ENCODE measurements around the gene OCEL1. TPM values are rescaled to one million over a fixed set of nuclear protein-coding genes. Genes with fewer than 3 reads are reported as not detected.
A peak's percentile ranks its signal among the peaks of the same experiment; 100 is the strongest.

The OCEL1 gene
- total and polyA plus RNA-seq, 5 experiments from 2014 or later, result 21.9 to 52.4 (median 40.1) TPM

DNA sequence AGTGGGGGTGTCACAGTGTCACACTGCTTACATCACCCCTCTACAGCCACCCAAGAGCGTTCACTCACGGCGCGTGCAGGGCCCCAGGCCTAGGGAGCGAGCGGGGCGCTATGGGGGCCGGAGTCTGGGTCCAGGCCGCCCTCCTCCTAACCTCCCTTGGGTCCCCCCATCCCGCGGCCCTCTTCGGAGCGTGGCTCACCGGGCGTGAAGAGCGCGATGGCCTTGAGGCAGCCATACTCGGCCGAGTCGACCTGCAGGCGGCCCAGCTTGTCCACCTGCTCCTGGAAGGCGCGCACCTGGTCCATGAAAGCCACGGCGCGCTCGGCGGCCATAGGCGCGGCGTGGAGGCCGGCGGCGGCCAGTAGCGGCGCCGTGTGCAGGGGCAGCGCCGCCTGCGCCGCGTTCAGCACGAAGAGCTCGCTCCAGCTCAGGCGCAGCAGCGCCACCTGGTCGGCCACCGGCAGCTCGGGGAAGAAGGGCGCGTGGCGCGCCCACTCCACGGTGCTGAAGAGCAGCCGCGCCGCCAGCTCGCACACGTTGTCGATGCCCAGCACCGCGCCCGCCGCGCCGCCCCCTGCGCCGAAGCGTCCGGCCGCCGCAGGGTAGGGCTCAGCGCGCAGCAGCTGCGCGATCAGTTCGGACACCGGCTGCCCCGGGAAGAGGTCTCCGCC is 9.4 kb downstream of the OCEL1 start:
- peak overlapping the region in 2 of 10 donors; percentile 27 to 74 for H3K27ac Mint-ChIP-seq
- H3K4me1 Mint-ChIP-seq, result peaks cover 7 to 15% (median 14%) of the 10 kb centered on the region in 4 donors
- DNase-seq (peak; percentile 58 to 85 (median 72)), ATAC-seq (peak; percentile 94 to 97)
- POLR2A ChIA-PET, result interaction anchor here (0.5 to 2.6 kb wide), 10 partner anchors 9 to 161 kb away, joined by 3 to 30 read pairs (median 8); partner anchors contain the start of genes BABAM1, MYO9B, NR2F6 and OCEL1
- peaks cover 0 to 11% (median 0%) of the 10 kb centered on the region in 3 donors for H3K36me3 Mint-ChIP-seq
- no peaks in the 10 kb centered on the region for H3K9me3 Mint-ChIP-seq
- peak overlapping the region; percentile 67 to 88 (median 80) for H3K4me3 Mint-ChIP-seq
- H3K27me3 Mint-ChIP-seq, result no peaks in the 10 kb centered on the region

DNA sequence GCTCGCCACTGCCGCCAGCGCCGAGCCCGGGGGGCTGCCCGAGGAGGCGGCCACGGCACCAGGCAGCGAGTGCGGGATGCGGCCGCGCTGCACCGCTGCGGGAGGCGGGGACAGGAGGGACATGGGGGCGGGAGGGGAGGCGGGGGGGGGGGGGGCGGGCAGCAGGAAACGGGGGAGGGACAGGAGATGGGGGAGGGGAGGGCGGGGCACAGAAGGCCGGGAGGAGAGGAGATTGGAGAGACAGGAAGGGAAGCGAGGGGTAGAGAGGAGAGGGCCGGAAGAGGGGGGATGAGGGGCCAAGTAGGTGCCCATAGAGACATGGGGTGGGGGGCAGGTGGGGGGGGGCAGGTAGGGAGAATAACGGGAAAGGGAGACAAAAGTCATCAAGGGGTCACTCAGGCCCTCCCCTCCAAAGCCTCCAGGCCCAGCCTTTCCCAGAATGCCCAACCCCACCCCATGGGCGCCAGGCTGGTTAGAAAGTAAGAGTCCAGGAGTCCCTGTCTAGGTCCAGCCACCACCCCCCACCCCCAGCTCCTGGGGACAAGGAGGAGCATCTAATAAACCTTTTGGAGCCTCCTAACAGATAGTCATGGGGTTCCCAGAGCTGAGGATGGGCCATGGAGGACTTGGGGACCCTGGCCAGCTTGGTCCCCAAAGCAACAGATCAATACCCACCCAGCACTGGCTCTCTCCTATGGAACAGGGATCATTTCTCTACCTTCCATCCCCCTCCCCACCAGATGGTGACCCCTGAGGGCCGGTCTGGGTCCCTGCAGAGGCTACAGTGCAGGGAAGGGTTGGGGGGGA is 10.1 kb downstream of the OCEL1 start:
- peak overlapping the region in 1 of 10 donors; percentile 36 for H3K27ac Mint-ChIP-seq
- peaks cover 0 to 7% (median 0%) of the 10 kb centered on the region in 3 donors for H3K36me3 Mint-ChIP-seq
- peak overlapping the region in 9 of 10 donors; percentile 22 to 88 (median 50) for H3K4me3 Mint-ChIP-seq
- no peaks in the 10 kb centered on the region for H3K9me3 Mint-ChIP-seq
- no peaks in the 10 kb centered on the region for H3K27me3 Mint-ChIP-seq
- ATAC-seq (peak in 1 of 2 donors; percentile 46), DNase-seq (peak in 1 of 10 donors; percentile 23)
- POLR2A ChIA-PET, result interaction anchor here (0.6 to 2.6 kb wide), 11 partner anchors 9 to 180 kb away, joined by 3 to 30 read pairs (median 6); partner anchors contain the start of genes BABAM1, MYO9B, NR2F6 and OCEL1
- peaks cover 9 to 15% (median 14%) of the 10 kb centered on the region in 4 donors for H3K4me1 Mint-ChIP-seq

DNA sequence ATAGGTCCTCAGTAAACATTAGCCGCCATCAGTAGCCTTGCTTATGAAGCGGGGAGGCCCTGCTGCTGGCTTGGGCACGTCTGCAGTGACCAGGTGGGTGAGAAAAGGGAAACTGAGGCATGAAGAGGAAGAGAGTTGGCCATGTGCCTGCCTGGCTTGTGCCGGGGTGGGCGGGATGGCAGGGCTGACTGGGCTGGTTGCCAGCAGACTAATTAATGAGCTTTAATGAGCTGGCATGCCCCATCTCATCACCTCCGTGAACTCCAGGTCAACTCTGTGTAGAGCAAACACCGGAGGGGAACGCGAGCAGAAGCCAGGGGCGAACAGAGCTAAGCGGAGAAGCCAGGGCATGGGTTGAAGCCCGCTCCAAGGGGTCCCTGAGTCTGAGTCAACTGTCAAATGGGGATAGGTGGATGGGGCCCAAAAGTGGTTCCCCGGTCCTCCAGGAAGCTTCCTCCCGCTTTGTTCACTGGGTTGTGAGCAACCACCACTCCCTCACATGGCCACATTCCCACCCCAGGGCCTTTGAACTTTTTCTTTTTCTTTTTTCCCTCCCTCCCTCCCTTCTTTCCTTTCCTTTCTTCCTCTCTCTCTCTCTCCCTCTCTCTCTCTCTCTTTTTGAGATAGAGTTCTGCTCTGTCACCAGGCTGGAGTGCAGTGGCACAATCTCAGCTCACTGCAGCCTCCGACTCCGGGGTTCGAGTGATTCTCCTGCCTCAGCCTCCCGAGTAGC is 11.0 kb downstream of the OCEL1 start:
- H3K9me3 Mint-ChIP-seq, result no peaks in the 10 kb centered on the region
- no peak for DNase-seq
- ATAC-seq, result no peak
- POLR2A ChIA-PET, result interaction anchor here (1.0 to 1.9 kb wide), 2 partner anchors 53 to 181 kb away, joined by 3 to 24 read pairs; no protein-coding TSS in a partner anchor
- H3K36me3 Mint-ChIP-seq, result peaks cover 0 to 5% (median 0%) of the 10 kb centered on the region in 3 donors
- H3K4me3 Mint-ChIP-seq, result peak overlapping the region in 6 of 10 donors; percentile 3 to 78 (median 61)
- peak overlapping the region in 1 of 10 donors; percentile 65 for H3K27ac Mint-ChIP-seq
- H3K27me3 Mint-ChIP-seq, result no peaks in the 10 kb centered on the region
- H3K4me1 Mint-ChIP-seq, result peaks cover 9 to 15% (median 14%) of the 10 kb centered on the region in 4 donors

DNA sequence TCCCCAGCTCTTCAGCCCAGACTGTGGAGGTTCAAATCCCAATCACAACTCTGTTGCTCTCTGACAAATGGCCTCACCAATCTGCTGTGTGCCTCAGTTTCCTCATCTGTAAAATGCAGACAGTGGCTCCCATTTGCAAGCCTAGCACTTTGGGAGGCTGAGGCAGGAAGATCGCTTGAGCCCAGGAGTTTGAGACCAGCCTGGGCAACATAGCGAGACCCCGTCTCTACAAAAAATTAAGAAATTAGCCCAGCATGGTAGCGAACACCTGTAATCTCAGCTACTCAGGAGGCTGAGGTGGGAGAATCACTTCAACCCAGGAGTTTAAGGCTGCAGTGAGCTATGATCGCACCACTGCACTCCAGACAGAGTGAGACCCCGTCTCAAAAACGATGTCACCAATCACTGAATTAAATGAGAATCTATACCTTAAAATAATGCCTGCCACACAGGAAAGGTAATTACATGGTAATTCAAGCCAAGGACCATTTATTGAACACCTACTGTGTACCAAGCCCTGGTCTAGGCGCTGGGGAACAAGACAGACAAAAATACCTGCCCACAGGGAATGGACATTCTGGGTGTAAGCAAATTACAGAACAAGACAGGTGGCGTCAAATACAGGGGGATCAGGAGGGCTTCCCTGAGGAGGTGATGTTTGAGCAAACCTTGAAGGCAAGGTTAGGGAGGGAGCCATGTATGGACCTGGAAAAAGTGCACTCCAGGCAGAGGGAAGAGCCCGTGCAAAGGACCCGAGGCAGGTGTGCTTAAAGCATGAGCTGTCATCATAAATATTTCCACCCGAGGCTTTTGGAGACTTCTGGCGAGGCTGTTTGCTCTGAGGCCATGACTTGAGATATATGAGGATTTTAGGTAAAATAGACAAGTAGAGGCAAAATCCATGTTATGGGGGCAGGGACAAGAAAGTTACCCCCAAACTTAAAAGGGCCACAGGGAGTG is 12.0 kb downstream of the OCEL1 start:
- H3K4me3 Mint-ChIP-seq, result peak overlapping the region in 5 of 10 donors; percentile 26 to 75 (median 52)
- ATAC-seq (no peak), DNase-seq (no peak)
- H3K27me3 Mint-ChIP-seq, result no peaks in the 10 kb centered on the region
- H3K36me3 Mint-ChIP-seq, result no peaks in the 10 kb centered on the region
- POLR2A ChIA-PET, result interaction anchor here (0.5 kb wide), 1 partner anchor 472 kb away, joined by 3 read pairs; no protein-coding TSS in a partner anchor
- peak overlapping the region in 1 of 10 donors; percentile 11 for H3K27ac Mint-ChIP-seq
- H3K4me1 Mint-ChIP-seq, result peaks cover 9 to 19% (median 13%) of the 10 kb centered on the region in 4 donors
- no peaks in the 10 kb centered on the region for H3K9me3 Mint-ChIP-seq

DNA sequence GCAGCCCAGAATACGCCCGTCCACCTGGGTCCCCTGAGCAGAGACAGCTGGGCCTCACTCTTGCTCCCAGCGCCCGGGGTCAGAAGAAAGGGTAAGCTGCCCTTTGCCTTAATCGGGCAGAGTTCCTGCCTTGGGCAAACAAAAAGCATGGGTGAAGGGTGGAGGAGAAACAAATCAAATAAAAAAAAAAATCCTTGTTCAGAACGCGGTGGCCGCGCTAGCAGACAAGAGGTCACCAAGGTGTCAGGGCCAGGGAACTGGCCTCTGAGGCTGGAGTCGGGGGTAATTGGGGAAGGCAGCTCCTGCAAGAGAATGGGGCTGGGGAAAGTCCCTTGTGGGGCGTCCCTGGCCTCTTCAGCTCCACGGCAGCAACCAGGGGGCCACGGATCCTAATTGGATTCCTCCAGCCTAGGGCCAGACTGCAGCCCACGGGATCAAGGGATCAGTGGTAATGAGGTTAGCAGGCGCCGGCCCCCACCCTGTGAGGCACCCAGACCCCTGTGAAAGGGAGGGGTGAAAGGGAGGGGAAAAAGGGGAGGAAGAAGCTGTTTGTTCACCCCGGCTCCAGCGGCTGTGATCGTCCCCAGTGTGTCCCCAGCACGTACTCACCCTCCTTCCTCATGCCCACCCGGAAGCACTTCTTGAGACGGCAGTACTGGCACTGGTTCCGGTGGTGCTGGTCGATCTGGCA is 14.2 kb downstream of the OCEL1 start:
- H3K27ac Mint-ChIP-seq, result peak overlapping the region in 1 of 10 donors; percentile 32
- no peak overlapping the region for H3K4me3 Mint-ChIP-seq
- DNase-seq, result no peak
- ATAC-seq, result no peak
- no peaks in the 10 kb centered on the region for H3K36me3 Mint-ChIP-seq
- H3K27me3 Mint-ChIP-seq, result no peaks in the 10 kb centered on the region
- no peaks in the 10 kb centered on the region for H3K9me3 Mint-ChIP-seq
- POLR2A ChIA-PET, result interaction anchor here (0.5 kb wide), 1 partner anchor 119 kb away, joined by 3 read pairs; no protein-coding TSS in a partner anchor
- H3K4me1 Mint-ChIP-seq, result peaks cover 0 to 6% (median 4%) of the 10 kb centered on the region in 4 donors

DNA sequence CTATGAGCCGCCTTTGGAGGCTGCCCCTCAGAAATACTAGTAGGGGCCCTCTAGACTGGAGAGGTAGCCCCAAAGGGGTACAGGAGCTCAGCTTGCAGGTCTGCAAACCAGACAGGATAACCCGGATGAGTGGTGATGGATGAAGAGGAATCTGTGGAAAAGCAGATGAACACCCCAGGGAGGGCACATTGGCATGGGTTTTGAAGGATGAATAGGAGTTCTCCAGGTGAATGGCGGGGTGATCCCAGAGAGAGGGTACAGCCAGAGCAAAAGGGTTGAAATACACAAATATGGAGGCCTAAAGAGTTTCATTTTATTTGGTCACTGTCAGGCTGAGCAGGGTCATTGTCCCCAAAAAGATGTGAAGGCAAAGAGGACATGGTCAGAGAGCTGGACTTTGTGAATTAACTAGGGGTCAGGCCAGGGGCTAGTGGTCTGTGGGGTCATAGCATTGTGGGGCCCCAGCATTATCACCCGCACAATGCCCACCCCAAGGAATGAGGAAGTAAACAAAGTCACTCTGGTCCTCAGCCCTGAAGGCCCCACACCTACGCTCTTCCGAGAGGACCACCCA is 14.9 kb downstream of the OCEL1 start:
- Mint-ChIP-seq H3K27ac (peak overlapping the region in 2 of 10 donors; percentile 32 to 76), H3K4me3 (peak overlapping the region in 1 of 10 donors; percentile 14), H3K9me3 (no peaks in the 10 kb centered on the region), H3K36me3 (no peaks in the 10 kb centered on the region), H3K4me1 (peaks cover 0 to 6% (median 4%) of the 10 kb centered on the region in 4 donors), H3K27me3 (no peaks in the 10 kb centered on the region)
- no peak for ATAC-seq
- POLR2A ChIA-PET, result interaction anchor here (0.5 kb wide), 1 partner anchor 118 kb away, joined by 3 read pairs; no protein-coding TSS in a partner anchor
- no peak for DNase-seq

DNA sequence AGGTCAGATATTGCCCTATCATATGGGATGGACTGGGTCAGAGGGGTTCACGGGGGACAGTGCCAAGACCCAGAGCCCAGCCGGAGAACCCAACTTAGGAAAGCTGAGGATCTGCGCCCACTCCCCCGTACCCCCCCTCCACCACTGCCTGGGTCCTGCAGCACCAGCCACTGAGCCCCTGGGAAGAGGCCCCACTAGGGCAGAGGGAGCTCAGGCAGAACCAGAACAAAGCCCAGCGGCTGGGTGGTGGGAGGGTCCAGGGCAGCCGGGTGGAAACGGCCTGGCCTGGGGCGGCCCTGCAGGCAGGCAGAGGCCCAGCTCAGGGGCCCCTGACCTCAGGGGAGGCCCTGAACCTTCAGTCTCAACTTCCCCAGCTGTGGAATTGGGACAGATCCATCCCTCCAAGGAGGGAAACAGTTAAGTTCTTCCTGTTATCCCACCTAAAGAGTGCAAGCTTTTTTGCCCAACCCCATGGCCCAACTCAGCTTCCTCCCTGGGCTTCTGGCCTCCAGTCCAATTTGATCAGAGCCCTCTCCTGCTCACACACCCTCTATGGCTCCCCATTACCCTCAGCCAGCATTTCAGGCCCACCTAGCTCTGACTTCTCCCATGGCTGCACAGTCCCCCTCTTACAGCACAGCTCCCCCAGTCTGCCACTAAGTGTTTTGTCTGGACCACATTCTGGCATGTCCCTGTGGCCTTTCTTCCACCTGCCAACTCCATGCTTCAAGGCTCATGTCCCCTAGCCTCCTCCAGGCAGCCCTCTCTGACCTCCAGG is 16.6 kb downstream of the OCEL1 start:
- H3K4me3 Mint-ChIP-seq, result peak overlapping the region in 2 of 10 donors; percentile 42 to 78
- ATAC-seq (no peak), DNase-seq (no peak)
- no peaks in the 10 kb centered on the region for H3K9me3 Mint-ChIP-seq
- H3K36me3 Mint-ChIP-seq, result no peaks in the 10 kb centered on the region
- peaks cover 0 to 4% (median 0%) of the 10 kb centered on the region in 5 donors for H3K27me3 Mint-ChIP-seq
- POLR2A ChIA-PET, result interaction anchor here (0.6 to 1.2 kb wide), 4 partner anchors 16 to 145 kb away, joined by 3 to 6 read pairs (median 4); partner anchors contain the start of genes BABAM1 and OCEL1
- H3K27ac Mint-ChIP-seq, result peak overlapping the region in 5 of 10 donors; percentile 19 to 86 (median 62)
- H3K4me1 Mint-ChIP-seq, result peaks cover 4 to 20% (median 9%) of the 10 kb centered on the region in 4 donors

DNA sequence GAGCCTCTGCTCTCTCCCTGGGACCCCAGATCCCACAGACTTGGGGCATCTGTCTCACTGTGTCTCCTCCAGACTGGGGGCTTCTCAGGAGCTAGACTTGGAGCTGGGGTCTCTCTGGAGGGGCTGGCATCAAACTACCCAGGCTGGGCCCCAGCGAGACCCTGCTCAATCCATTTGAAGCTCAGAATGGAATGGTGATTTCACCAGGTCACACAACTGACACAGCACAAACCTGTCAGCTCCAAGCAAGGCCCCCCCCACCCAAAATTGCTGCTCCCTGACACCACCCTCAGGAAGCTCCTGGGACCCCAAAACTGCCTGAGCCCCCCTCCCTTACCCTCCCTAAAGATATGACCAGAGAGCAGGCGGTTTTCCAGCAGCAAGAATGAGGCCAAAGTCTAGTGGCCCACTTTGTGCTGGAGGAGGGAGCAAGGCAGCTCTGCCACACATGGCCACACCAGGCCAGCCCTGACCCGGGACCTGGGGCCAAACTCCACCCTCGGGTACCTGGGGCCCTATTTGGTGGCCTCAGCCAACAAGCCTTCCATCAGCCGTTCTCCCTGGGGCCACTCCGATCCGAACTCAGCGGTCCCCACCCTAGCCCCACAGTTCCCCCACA is 17.3 kb downstream of the OCEL1 start:
- Mint-ChIP-seq H3K27me3 (peaks cover 0 to 4% (median 0%) of the 10 kb centered on the region in 5 donors), H3K9me3 (no peaks in the 10 kb centered on the region), H3K36me3 (no peaks in the 10 kb centered on the region), H3K27ac (peak overlapping the region in 3 of 10 donors; percentile 19 to 86 (median 62)), H3K4me3 (peak overlapping the region in 9 of 10 donors; percentile 18 to 78 (median 37)), H3K4me1 (peaks cover 4 to 20% (median 9%) of the 10 kb centered on the region in 4 donors)
- ATAC-seq, result no peak
- DNase-seq, result no peak
- POLR2A ChIA-PET, result interaction anchor here (1.0 to 1.2 kb wide), 3 partner anchors 17 to 60 kb away, joined by 3 to 6 read pairs (median 4); partner anchors contain the start of genes BABAM1 and OCEL1

DNA sequence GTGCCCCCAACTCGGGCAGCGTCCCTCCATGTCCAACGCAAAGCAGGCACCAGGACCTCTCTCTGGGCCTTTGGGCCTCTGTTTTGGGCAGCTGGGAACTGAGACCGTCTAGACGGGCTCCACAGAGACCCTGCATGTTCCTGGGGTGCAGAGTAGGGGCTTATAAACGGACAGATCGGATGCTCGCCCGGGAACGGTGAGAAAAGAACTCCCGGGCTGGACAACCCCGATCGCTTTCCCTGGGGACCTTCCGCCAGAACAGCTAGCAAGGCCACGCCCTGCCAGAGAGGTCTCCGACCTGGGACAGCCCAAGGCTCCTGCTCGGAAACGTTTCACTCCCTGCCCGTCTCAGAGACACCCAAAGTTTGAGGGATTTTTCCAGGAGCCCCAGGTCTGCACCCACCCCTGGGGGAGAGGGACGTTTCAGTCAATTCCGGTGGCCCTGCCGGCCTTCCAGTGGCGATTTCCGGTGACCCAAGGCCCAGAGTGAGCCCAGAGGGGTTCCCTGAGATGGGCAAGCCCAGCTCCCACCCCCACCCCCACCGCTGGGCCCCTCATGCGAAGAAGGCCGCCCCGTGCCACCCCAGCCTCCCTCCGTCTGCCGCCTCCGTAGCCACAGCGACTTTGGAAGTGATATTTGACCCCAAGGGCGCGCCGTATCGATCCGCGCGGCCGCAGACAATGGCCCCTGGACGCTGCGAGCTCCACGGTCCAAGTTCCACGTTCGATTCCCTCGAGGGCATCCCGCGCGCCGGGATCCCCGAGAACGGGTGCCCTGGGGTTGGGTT is 18.0 kb downstream of the OCEL1 start:
- Mint-ChIP-seq H3K27ac (no peak overlapping the region), H3K9me3 (no peaks in the 10 kb centered on the region), H3K27me3 (peaks cover 0 to 4% (median 0%) of the 10 kb centered on the region in 5 donors), H3K4me1 (peaks cover 4 to 20% (median 9%) of the 10 kb centered on the region in 4 donors), H3K36me3 (no peaks in the 10 kb centered on the region), H3K4me3 (peak overlapping the region; percentile 36 to 78 (median 61))
- ATAC-seq (no peak), DNase-seq (no peak)
- POLR2A ChIA-PET, result interaction anchor here (0.6 to 2.6 kb wide), 3 partner anchors 9 to 29 kb away, joined by 3 to 9 read pairs (median 3); partner anchors contain the start of genes OCEL1 and USE1
